ENCODE results near the gene CDH23.

CDH23 gene

GRCh38 chr10:71665456-71665855 lies 268.7 kb downstream of the CDH23 start:
- ChIA-PET POLR2A (ENCODE audit: low non-redundant PET) (no interaction called here), CTCF (no interaction called here)
- no peak for DNase-seq (ENCODE audit: low spot score)
- TF ChIP-seq CTCF (conservative IDR thresholded peaks at IDR 0.05; ENCODE audit: low read depth), result no peak
- no peak overlapping the region for H3K27ac ChIP-seq

DNA sequence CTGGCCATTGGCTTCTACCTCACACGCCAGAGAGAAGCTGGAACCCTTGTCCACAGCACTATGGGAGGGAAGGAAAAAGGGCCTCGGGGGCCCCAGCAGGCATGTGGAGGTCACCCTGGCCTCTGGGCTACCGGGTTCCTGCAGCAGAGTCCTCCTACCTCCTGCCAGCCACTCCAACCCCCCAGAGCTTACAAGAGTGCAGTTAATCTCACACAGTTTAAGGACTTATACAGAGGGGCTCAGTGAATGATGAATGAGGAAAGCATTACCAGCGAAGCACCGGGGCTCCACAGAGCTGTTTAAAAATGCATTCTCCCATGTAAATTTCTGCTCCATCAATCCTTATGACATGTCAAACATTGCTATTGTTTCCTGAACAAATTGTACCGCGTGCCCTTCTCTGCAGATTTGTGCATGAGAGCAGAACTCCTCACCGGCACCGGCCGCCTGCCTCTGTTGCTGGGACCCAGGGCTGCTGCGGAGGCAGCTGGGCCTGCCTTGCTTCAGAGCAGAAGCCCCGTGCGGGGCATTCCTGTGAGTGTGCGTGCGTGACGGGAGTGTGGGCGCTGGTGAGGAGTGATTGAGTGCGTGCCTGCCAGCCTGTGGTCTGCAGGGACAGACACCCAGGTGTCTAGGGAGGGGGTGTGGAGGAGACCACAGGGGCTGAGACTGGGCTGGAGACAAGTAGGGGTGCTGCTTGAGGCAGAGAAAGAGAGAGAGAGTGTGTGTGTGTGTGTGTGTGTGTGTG lies 270.1 kb downstream of the CDH23 start:
- POLR2A ChIA-PET (ENCODE audit: low non-redundant PET), result no interaction called here
- no peak for TF ChIP-seq CTCF (conservative IDR thresholded peaks at IDR 0.05; ENCODE audit: low read depth)
- H3K27ac ChIP-seq, result no peak overlapping the region
- no peak for DNase-seq (ENCODE audit: low spot score)
- CTCF ChIA-PET, result no interaction called here

DNA sequence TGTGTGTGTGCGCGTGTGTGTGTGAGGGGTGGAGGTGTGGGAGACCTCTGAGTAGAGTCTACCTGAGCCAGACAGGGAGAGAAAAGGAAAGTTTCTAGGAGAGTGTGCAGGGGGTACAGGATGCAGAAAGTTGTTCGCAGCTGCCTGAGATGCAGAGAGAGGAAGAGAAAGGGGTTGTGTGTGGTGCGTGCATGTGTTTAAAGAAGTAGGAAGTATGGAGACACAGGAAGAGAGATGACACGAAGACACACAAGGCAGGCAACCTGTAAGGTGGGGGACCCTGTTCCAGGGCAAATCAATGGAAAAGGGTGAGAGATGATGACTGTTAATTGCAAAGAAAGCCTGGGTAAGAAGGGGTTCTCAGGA lies 270.6 kb downstream of the CDH23 start:
- no peak for TF ChIP-seq CTCF (conservative IDR thresholded peaks at IDR 0.05; ENCODE audit: low read depth)
- ChIA-PET POLR2A (ENCODE audit: low non-redundant PET) (no interaction called here), CTCF (no interaction called here)
- no peak overlapping the region for H3K27ac ChIP-seq
- no peak for DNase-seq (ENCODE audit: low spot score)

DNA sequence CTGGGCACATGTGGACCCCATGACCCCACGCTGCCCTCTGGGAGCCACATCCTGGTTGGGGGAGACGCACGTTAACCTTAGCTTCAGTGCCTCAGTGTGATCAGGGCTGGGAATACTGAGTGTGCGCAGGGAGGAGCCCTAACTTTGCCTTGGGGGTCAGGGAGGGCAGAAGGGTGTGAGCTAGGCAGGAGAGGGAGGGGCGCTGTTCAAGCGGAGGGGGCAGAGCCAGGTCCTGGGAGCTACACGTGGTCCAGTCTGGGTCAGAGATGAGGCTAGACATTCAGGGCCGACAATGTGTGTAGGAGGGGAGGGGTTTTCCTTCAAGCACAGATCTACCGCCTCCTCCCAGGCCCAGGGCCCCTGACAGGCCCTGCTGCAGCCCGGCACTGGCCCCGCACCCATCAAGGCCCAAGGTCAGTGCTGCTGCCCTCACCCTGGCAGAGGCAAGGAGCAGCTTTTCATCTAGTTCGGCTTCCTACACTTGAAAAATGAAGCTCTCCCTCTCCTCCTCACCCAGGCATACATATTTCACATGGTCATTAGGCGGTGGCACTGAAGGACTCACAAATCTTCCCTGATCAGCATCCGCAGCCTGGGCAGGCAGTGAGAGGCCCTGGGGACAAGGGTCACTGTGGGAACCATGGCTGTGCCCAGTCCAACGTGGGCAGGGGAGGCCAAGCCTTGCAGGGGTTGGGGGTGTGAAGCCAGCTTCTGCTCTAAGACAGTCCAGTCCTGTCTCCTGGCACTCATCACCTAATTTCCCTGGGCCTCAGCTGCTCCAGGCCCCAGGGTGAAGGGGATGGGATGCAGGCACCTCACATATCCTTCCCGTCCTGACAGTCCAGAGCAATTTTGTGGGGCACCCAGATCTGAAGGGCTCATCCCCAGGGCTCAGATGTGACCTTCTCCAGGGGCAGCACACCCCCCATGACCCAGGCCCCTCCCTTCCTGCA lies 275.6 kb downstream of the CDH23 start:
- ChIA-PET POLR2A (ENCODE audit: low non-redundant PET) (no interaction called here), CTCF (interaction anchor here (0.6 kb wide), 1 partner anchor 52 kb away, joined by 3 read pairs; no protein-coding TSS in a partner anchor)
- no peak overlapping the region for H3K27ac ChIP-seq
- no peak for TF ChIP-seq CTCF (conservative IDR thresholded peaks at IDR 0.05; ENCODE audit: low read depth)
- no peak for DNase-seq (ENCODE audit: low spot score)

DNA sequence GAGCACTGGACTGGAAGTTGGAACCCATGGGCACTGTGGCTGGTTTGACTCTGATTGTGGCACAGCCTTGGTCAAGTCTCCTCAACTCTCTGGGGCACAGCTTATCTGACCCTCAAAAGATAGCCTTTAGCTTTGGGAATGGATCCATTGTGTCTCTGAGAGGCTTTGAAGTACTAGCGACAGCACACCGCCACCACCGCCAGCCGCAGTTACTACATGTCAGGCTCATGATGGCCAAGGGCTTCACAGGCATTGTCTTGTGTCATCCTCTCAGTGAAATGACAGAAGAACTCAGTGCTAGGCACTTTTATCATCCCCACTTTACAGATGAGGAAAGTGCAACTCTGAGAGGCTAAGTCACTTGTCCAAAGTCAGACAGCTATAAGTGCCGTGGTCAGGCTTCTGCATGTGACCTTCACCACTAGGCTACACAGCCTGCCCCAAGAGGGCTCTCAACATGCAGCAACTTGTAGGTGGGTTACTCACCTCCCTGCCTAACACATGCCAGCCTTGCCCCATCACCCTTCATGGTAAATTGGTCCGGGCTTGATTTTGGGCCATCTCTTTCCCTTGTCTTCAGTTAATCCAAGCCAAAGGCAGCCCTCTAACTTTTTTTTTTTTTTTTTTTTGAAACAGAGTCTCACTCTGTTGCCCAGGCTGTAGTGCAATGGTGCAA lies 278.7 kb downstream of the CDH23 start:
- TF ChIP-seq CTCF (conservative IDR thresholded peaks at IDR 0.05; ENCODE audit: low read depth), result no peak
- ChIA-PET POLR2A (ENCODE audit: low non-redundant PET) (no interaction called here), CTCF (no interaction called here)
- DNase-seq (ENCODE audit: low spot score), result peak; percentile 54
- H3K27ac ChIP-seq, result no peak overlapping the region

DNA sequence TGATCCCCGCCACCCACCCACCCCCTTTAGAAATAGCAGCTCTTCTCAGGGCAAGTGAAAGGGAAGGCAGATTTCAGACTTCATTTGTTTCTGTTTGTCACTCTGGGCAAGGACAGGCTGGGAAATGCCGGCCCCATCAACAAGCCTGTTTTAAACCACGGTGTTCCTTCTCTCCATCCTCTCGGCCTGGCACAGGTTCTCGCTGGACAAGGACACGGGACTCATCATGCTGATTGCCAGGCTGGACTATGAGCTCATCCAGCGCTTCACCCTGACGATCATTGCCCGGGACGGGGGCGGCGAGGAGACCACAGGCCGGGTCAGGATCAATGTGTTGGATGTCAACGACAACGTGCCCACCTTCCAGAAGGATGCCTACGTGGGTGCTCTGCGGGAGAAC lies 280.5 kb downstream of the CDH23 start:
- CTCF ChIA-PET, result interaction anchor here (0.6 kb wide), 1 partner anchor 221 kb away, joined by 3 read pairs; no protein-coding TSS in a partner anchor
- DNase-seq (ENCODE audit: low spot score), result no peak
- TF ChIP-seq CTCF (conservative IDR thresholded peaks at IDR 0.05; ENCODE audit: low read depth), result no peak
- no peak overlapping the region for H3K27ac ChIP-seq
- POLR2A ChIA-PET (ENCODE audit: low non-redundant PET), result no interaction called here

All from RWPE1 (cell line).